Measurements from ENCODE around the gene RIN3. TPM values are rescaled to one million over a fixed set of nuclear protein-coding genes. Genes with fewer than 3 reads are reported as not detected.

Gene RIN3
- total RNA-seq, 1 experiment from 2014 or later, result 14.8 TPM

GRCh38 chr14:92724516-92725340 lies 211.1 kb downstream of the RIN3 start:
- ChIA-PET POLR2A (ENCODE audit: unreplicated experiment) (no interaction called here), CTCF (no interaction called here)
- H3K27ac ChIP-seq, result no peak overlapping the region; the same call in 1 of the 2 replicates
- no peaks in the 10 kb centered on the region for H4K20me1 ChIP-seq (ENCODE audit: insufficient read depth)
- H3K9me3 ChIP-seq (ENCODE audit: insufficient read depth, low read depth), result no peaks in the 10 kb centered on the region
- no peaks in the 10 kb centered on the region for H3K36me3 ChIP-seq (ENCODE audit: low read depth)
- no peak for DNase-seq
- intact Hi-C loops (cut with micrococcal nuclease; ENCODE audit: unreplicated experiment), result no loop called here
- peaks cover 55% of the 10 kb centered on the region for H3K4me1 ChIP-seq (replicated peaks; ENCODE audit: insufficient read depth)
- peaks cover 54% of the 10 kb centered on the region for H3F3A ChIP-seq (ENCODE audit: insufficient read depth, low read depth)
- no peaks in the 10 kb centered on the region for H3K27me3 ChIP-seq (ENCODE audit: insufficient read depth, low read depth)
- BruUV-seq (replicated peaks), result no TSS peak
- H3K4me2 ChIP-seq, result no peak overlapping the region
- TF ChIP-seq EZH2 (IDR thresholded peaks at IDR 0.05; ENCODE audit: low read depth), result no peak
- no peak for TF ChIP-seq CTCF (conservative IDR thresholded peaks at IDR 0.05)
- H3K79me2 ChIP-seq (ENCODE audit: low read depth), result peaks cover 13% of the 10 kb centered on the region; the same call in 1 of the 2 replicates
- no peak overlapping the region for H2AFZ ChIP-seq
- H3K9me2 ChIP-seq (ENCODE audit: insufficient read depth), result no peaks in the 10 kb centered on the region
- H3K4me3 ChIP-seq, result no peak overlapping the region

DNA sequence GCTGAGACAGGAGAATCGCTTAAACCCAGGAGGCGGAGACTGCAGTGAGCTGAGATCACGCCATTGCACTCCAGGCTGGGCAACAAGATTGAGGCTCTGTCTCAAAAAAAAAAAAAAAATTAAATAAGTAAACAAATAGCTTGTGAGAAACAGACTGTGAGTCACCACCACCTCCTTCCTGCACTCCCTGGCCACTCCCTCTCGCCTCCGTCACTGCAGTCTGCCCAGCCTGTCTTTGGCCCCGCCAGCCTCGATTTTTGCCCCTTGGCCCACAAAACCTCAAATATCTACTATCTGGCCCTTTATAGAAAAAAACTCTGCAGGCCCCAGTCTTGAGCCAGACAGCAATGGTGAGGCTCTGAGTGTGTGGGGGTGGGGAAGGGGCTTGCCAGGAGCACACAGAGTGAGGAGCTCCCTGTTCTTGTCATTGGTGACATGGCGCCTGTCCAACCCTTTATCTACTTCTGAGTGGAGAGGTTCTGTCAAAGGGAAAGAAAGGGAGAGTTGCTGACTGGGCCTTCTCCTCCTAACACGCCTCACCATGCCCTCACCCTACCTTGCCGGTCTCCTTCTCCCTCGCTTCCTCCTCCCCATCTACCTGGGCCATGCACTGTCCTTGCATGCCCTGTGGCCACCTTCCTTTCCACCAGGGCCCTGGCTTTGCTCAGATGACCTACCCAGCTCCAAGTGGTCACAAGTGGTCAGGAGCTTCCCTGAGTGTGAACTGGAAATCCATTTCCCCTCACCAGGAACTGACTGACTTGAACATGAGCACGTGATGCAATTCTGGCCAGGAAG lies 212.8 kb downstream of the RIN3 start:
- no peaks in the 10 kb centered on the region for H4K20me1 ChIP-seq (ENCODE audit: insufficient read depth)
- ChIA-PET CTCF (interaction anchor here (0.6 to 1.0 kb wide), 6 partner anchors 17 to 60 kb away, joined by 3 to 5 read pairs (median 4); no protein-coding TSS in a partner anchor), POLR2A (ENCODE audit: unreplicated experiment) (interaction anchor here (0.9 kb wide), 1 partner anchor 36 kb away, joined by 5 read pairs; no protein-coding TSS in a partner anchor)
- TF ChIP-seq EZH2 (IDR thresholded peaks at IDR 0.05; ENCODE audit: low read depth) (no peak), CTCF (conservative IDR thresholded peaks at IDR 0.05) (no peak)
- peaks cover 65% of the 10 kb centered on the region for H3K4me1 ChIP-seq (replicated peaks; ENCODE audit: insufficient read depth)
- H3K9me3 ChIP-seq (ENCODE audit: insufficient read depth, low read depth), result no peaks in the 10 kb centered on the region
- no peaks in the 10 kb centered on the region for H3K9me2 ChIP-seq (ENCODE audit: insufficient read depth)
- peaks cover 56% of the 10 kb centered on the region for H3F3A ChIP-seq (ENCODE audit: insufficient read depth, low read depth)
- no peak overlapping the region for H3K4me3 ChIP-seq
- H2AFZ ChIP-seq, result 0 out of 2 replicates have a peak overlapping the region, but pooled peaks have one; percentile 56
- H3K4me2 ChIP-seq, result peak overlapping the region; percentile 51
- no peaks in the 10 kb centered on the region for H3K27me3 ChIP-seq (ENCODE audit: insufficient read depth, low read depth)
- no TSS peak for BruUV-seq (replicated peaks)
- H3K79me2 ChIP-seq (ENCODE audit: low read depth), result peaks cover 13% of the 10 kb centered on the region; the same call in 1 of the 2 replicates
- H3K36me3 ChIP-seq (ENCODE audit: low read depth), result peaks cover 4% of the 10 kb centered on the region; the same call in 1 of the 2 replicates
- DNase-seq, result peak; percentile 69 to 88
- intact Hi-C loops (cut with micrococcal nuclease; ENCODE audit: unreplicated experiment), result no loop called here
- H3K27ac ChIP-seq, result peak overlapping the region; percentile 86

GRCh38 chr14:92726933-92727262 lies 213.3 kb downstream of the RIN3 start:
- Histone ChIP-seq H2AFZ (no peak overlapping the region), H3K27ac (peak overlapping the region; percentile 86), H3K4me1 (replicated peaks; ENCODE audit: insufficient read depth) (peaks cover 65% of the 10 kb centered on the region), H3K36me3 (ENCODE audit: low read depth) (peaks cover 10% of the 10 kb centered on the region), H3K4me3 (no peak overlapping the region), H3K9me2 (ENCODE audit: insufficient read depth) (no peaks in the 10 kb centered on the region), H3K79me2 (ENCODE audit: low read depth) (peaks cover 10% of the 10 kb centered on the region; the same call in 1 of the 2 replicates), H4K20me1 (ENCODE audit: insufficient read depth) (no peaks in the 10 kb centered on the region), H3K9me3 (ENCODE audit: insufficient read depth, low read depth) (no peaks in the 10 kb centered on the region), H3K4me2 (peak overlapping the region; percentile 46; the same call in 1 of the 2 replicates), H3F3A (ENCODE audit: insufficient read depth, low read depth) (peaks cover 56% of the 10 kb centered on the region), H3K27me3 (ENCODE audit: insufficient read depth, low read depth) (no peaks in the 10 kb centered on the region)
- POLR2A ChIA-PET (ENCODE audit: unreplicated experiment), result interaction anchor here (0.9 kb wide), 1 partner anchor 37 kb away, joined by 5 read pairs; no protein-coding TSS in a partner anchor
- no peak for TF ChIP-seq EZH2 (IDR thresholded peaks at IDR 0.05; ENCODE audit: low read depth)
- TF ChIP-seq CTCF (conservative IDR thresholded peaks at IDR 0.05), result no peak
- BruUV-seq (replicated peaks), result no TSS peak
- intact Hi-C loops (cut with micrococcal nuclease; ENCODE audit: unreplicated experiment), result no loop called here
- no peak for DNase-seq
- CTCF ChIA-PET, result interaction anchor here (0.6 kb wide), 1 partner anchor 31 kb away, joined by 5 read pairs; no protein-coding TSS in a partner anchor
